Activated CD4-positive, CD25-positive, alpha-beta regulatory T cell treated with anti-CD3 and anti-CD28 coated beads, Interleukin-2, amount 50 U/mL, for 24 hours (primary cell): ENCODE data around the gene GKN1.
"Not testable (repeated sequence)": the region's sequence is repeated elsewhere in the genome, so short reads cannot be mapped to it uniquely, and the experiment has no call there.

Source experiments
- ATAC-seq, 2 donors: fragments of 150-1000 bp; cut with Tn5 transposase; one replicate each; pipeline ENCODE4 v1.10.0; 2021; ENCODE audit warnings: mild to moderate bottlenecking in 1 of 2, moderate library complexity in 1 of 2

The GKN1 gene

DNA sequence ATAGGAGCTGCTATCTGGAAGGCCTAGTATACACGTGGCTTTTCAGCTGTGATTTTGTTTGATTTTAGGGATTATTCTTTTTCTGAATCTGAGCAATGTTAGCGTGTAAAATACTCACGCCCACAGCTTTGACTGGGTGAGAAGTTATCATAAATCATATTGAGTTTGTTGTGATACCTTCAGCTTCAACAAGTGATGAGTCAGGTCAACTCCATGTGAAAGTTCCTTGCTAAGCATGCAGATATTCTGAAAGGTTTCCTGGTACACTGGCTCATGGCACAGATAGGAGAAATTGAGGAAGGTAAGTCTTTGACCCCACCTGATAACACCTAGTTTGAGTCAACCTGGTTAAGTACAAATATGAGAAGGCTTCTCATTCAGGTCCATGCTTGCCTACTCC, at the start of gene GKN1:
Gene GKN1, plus strand, starts transcription at position 386 of the 400 bp plus-strand sequence. CDS start 42 bp downstream, outside the sequence.
- ATAC-seq = no peak

DNA sequence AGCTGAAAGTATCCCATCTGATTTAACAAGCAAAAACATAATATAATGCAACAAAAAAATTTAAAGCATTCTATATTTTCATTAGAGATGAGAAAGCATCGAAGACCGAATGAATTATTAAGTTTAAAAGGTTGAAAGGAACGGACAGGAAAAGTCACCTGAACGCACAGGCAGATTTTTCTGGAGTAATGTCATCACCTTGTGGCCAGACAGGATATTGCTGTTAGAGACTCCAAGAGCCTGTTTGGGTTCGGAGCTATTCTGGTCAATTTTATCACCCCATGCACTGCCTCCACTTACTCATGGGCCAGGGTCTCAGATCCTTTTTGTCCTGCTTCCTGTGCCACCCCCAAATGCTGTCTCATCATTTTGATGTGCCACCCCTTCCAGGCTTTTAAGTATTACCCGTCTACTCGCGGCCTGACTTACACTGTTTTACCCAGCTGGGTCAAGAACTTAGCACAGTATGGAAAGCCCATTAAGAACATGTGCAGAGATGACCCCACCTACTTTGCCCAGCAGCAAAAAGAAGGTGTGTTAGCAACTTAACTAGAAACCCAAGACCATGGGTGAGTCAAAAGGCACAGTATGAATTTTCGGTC, 49.0 kb upstream of the GKN1 start:
- ATAC-seq = peak in 1 of 2 donors; percentile 56

GRCh38 chr2:68926796-68927195, 47.6 kb upstream of the GKN1 start:
- no peak for ATAC-seq

GRCh38 chr2:68931149-68931711, 43.2 kb upstream of the GKN1 start:
- peak in 1 of 2 donors; percentile 63 for ATAC-seq

GRCh38 chr2:68931799-68932198, 42.6 kb upstream of the GKN1 start:
- ATAC-seq = no peak

- no peak for ATAC-seq
These were observed 42.0 kb upstream of the GKN1 start for GRCh38 chr2:68932402-68932801.

- ATAC-seq = no peak
These were observed 40.4 kb upstream of the GKN1 start for GRCh38 chr2:68934021-68934420.

GRCh38 chr2:68935471-68935870, 39.0 kb upstream of the GKN1 start:
- ATAC-seq = no peak

DNA sequence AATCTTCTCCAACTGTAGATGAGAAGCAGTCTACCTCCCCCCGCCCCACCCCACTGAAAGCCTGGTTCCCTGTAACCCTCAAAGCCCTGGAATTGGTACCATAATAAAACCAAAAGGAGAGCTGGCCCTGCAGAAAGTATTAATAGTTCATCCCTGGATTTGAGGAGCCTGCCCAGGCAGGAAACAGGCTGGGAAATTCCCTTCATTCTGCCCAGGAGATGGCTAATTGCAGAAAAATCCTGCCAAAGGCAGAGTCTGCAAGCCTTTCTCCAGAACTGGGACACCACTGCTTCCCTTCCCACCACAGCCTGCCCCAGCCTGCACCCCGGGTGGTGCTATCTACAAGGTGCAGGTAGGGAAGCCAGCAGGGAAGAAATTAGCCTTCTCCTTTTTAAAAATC, 38.0 kb upstream of the GKN1 start:
- ATAC-seq = no peak

DNA sequence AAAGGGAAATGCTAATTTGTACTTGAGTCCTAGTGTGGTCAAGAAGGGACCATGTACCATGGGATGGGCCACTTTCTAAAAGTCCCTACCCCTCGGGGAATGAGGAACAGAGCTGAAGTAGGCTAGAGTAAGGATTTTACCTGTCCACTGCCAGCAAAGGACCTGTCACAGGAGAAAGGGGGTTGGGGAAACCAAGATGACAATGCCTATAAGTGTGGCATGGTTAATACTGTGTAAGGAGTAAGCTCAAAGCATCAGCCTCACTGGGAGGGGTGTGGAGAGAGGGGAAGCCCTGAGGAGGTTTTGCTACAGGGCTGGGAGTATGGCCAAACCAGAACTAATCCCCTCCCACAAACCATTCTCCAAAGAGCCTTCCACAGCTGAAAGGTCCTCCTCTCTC, 37.5 kb upstream of the GKN1 start:
- ATAC-seq = no peak

DNA sequence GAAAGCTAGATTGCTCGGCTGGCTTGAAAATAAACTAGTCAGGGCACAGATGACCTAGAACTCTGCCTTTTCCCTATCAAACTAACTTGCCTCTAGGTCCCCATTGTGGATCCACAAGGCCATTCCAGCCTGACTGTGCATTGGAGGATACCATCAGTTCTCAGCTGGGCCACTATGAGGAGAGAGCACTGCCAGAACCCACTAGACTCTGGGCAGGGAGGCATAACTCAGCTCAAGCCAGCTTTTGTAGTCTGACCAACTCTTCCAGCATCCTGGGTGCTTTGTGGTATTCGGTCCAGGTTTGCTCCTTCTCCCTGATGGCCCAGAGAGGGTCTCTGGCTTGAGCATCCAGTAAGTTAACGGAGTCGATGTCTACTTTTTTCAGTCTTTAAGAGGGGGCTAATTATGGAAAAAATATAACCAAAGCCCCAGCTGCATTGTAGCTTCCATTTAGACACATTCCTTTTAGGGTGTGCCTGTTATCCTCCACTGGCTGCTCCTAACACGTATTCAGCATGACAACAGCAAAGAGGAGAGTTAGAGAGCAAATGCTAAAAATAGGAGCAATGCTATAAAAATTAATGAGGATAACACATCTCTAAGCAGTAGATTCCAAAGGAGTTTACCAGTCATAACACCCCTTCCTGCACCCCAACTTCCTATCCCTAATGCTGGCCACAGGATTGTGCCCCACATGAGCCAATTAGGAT, 36.9 kb upstream of the GKN1 start:
- no peak for ATAC-seq

DNA sequence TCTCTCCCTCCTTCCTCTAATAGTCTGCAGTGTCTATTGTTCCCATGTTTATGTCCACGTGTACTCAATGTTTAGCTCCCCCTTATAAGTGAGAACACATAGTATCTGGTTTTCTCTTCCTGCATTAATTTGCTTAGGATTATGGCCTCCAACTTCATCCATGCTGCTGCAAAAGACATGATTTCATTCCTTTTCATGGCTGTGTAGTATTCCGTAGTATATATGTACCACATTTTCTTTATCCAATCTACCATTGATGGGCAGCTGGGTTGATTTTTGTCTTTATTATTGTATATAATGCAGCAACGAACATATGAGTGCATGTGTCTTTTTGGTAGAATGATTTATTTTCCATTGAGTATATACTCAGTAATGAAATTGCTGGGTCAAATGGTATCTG, 35.5 kb upstream of the GKN1 start:
- no peak for ATAC-seq

DNA sequence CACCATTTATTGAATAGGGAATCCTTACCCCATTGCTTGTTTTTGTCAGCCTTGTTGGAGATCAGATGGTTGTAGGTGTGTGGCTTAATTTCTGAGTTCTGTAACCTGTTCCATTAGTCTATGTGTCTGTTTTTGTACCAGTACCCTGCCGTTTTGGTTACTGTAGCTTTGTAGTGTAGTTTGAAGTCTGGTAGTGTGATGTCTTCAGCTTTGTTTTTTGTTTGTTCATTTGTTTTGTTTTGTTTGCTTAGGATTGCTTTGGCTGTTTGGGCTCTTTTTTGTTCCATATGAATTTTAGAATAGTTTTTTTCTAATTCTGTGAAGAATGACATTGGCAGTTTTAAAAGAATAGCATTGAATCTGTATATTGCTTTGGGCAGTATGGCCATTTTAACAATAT, 34.5 kb upstream of the GKN1 start:
- ATAC-seq = no peak

GRCh38 chr2:68940369-68940768, 34.1 kb upstream of the GKN1 start:
- no peak for ATAC-seq

DNA sequence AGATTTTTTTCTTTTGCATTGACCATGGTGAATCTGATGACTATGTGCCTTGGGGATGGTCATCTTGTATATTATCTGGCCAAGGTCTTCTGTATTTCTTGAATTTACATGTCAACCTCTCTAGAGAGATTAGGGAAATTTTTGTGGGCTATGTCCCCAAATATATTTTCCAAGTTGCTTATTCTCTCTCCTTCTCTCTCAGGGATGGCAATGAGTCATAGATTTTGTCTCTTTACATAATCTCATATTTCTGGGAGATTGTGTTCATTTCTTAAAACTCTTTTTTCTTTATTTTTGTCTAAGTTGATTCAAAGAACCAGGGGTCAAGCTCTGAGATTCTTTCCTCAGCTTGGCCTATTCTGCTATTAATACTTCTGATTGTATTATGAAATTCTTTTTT, 31.6 kb upstream of the GKN1 start:
- no peak for ATAC-seq

GRCh38 chr2:68943581-68944568, 30.6 kb upstream of the GKN1 start:
- peak; percentile 58 to 66 for ATAC-seq

DNA sequence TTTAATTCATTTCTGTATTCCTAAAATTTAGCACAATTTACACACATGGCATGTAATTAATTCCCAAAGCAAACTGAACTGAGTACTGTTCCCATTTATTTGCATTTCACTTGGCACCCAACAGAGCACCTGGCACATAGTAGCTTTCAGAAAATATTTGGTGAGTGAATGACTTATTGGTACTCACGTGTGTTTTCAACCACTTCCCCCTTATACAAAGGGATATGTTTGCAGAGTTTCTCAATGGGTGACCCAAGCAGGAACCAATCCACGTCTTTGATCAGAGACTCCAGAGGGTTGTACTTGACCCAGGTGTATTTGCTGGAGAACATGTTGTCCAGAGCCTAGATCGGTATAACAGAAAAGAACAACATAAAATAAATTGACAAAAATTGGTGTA, 28.3 kb upstream of the GKN1 start:
- no peak for ATAC-seq

DNA sequence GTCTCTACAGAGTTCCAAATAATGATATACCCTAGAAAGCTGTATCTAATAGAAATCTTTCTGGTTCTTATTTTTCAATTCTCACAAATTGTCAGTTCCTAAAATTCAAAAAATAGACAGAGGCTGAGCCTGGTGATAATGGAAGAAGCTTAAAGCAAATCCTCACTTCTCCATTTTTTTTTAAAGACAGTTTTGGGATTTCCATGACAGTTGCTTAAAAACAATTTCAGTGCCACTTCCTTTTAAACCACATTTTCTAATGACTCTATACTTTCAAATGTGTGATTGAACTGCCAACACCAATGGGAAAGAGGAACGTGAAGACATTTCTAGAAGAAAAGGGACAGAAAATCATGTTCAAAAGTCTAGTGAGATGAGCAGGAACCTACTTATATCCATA, 25.7 kb upstream of the GKN1 start:
- no peak for ATAC-seq

- no peak for ATAC-seq
These were observed 22.5 kb upstream of the GKN1 start for GRCh38 chr2:68951899-68952298.

GRCh38 chr2:68952887-68953521, 21.4 kb upstream of the GKN1 start, which contains the start of gene GKN2:
GKN2 (minus strand) TSS chr2:68952893; CDS start chr2:68952861, 32 bp downstream.
- no peak for ATAC-seq

DNA sequence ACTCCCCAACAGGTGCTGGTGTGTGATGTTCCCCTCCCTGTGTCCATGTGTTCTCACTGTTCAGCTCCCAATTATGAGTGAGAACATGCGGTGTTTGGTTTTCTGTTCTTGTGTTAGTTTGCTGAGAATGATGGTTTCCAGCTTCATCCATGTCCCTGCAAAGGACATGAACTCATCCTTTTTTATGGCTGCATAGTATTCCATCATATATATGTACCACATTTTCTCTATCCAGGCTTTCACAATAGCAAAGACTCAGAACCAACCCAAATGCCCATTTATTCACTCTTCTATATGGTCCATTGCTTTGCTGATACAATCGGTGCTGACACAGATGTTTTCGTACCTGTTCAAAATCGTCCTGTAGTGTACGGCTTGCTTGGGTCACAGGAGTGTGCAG, 19.0 kb upstream of the GKN1 start:
- ATAC-seq = not testable (repeated sequence)

GRCh38 chr2:68959001-68959400, 15.4 kb upstream of the GKN1 start:
- no peak for ATAC-seq

- ATAC-seq = no peak
These were observed 13.1 kb upstream of the GKN1 start for GRCh38 chr2:68961380-68961779.
